RWPE2 (cell line): ENCODE results near the gene DTWD2.
"Not testable (repeated sequence)": the region's sequence is repeated elsewhere in the genome, so short reads cannot be mapped to it uniquely, and the experiment has no call there.

Experiments
- ATAC-seq: fragments of 200-7000 bp; cut with Tn5 transposase; 3 replicates; pipeline ENCODE4 v1.9.1; 2021; ENCODE audit warnings: low read depth
- DNase-seq: peaks from one replicate; pipeline ENCODE4 v3.0.0-alpha.2; 2020; ENCODE audit warnings: low spot score
- H3K27ac ChIP-seq: fragments of 450-650 bp; 2 replicates; pipeline ENCODE4 v1.5.1; 2017; ENCODE audit warnings: mild to moderate bottlenecking; ENCODE audit not compliant: poor library complexity, severe bottlenecking
- H3K27me3 ChIP-seq: fragments of 250-450 bp; sonication (Bioruptor Pico); 2 replicates; pipeline ENCODE4 v1.5.1; 2021; ENCODE audit warnings: mild to moderate bottlenecking, moderate library complexity; ENCODE audit not compliant: insufficient read depth, poor library complexity, severe bottlenecking
- H3K36me3 ChIP-seq: fragments of 250-450 bp; sonication (Bioruptor Pico); 2 replicates; pipeline ENCODE4 v1.5.1; 2020; ENCODE audit warnings: low read depth, mild to moderate bottlenecking, moderate library complexity
- H3K4me1 ChIP-seq: fragments of 250-450 bp; sonication (Bioruptor Pico); 2 replicates; pipeline ENCODE4 v1.5.1; 2021; ENCODE audit warnings: mild to moderate bottlenecking, moderate library complexity; ENCODE audit not compliant: insufficient read depth, poor library complexity, severe bottlenecking
- H3K4me3 ChIP-seq: fragments of 250-450 bp; sonication (Bioruptor Pico); 2 replicates; pipeline ENCODE4 v1.5.1; 2021; ENCODE audit warnings: mild to moderate bottlenecking, moderate library complexity; ENCODE audit not compliant: severe bottlenecking
- H3K9me3 ChIP-seq: fragments of 250-450 bp; sonication (Bioruptor Pico); 2 replicates; pipeline ENCODE4 v1.5.1; 2021; ENCODE audit warnings: mild to moderate bottlenecking, moderate library complexity; ENCODE audit not compliant: severe bottlenecking
- CTCF ChIP-seq: fragments of 450-650 bp; IDR thresholded peaks from one replicate; pipeline ENCODE4 v1.5.1; 2017; ENCODE audit warnings: mild to moderate bottlenecking, moderate library complexity; ENCODE audit not compliant: poor library complexity, severe bottlenecking

The DTWD2 gene

DNA sequence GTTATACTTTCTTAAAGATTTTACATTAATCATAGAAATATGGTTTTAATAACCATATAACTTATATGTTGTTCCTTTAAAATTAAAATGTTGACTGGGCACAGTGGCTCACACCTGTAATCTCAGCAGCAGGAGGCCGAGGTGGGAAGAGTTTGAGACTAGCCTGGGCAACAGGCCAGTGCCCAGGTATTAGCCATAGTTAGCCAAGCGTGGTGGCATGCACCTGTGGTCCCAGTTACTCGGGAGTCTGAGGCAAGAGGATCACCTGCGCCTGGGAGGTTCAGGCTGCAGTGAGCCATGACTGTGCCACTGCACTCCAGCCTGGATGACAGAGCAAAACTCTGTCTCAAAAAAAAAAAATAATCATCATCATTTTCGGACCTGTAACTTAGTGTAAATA, 133.5 kb downstream of the DTWD2 start:
- Histone ChIP-seq H3K4me3 (no peak overlapping the region), H3K27me3 (no peaks in the 10 kb centered on the region), H3K36me3 (no peaks in the 10 kb centered on the region), H3K27ac (no peak overlapping the region), H3K9me3 (no peaks in the 10 kb centered on the region), H3K4me1 (peaks cover 4% of the 10 kb centered on the region)
- DNase-seq = no peak
- no peak for TF ChIP-seq CTCF
- ATAC-seq = no peak

- not testable (repeated sequence) for ATAC-seq, H3K4me3 ChIP-seq, H3K4me1 ChIP-seq, H3K9me3 ChIP-seq, DNase-seq, H3K27ac ChIP-seq, H3K27me3 ChIP-seq, H3K36me3 ChIP-seq
Observed at GRCh38 chr5:118851785-118852184, 136.6 kb downstream of the DTWD2 start.

DNA sequence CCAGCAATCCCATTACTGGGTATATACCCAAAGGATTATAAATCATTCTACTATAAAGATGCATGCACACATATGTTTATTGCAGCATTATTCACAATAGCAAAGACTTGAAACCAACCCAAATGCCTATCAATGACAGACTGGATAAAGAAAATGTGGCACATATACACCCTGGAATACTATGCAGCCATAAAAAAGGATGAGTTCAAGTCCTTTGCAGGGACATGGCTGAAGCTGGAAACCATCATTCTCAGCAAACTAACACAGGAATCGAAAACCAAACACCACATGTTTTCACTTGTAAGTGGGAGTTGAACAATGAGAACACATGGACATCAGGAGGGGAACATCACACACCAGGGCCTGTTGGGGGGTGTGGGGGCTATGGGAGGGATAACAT, 138.8 kb downstream of the DTWD2 start:
- H3K36me3 ChIP-seq, DNase-seq, H3K4me3 ChIP-seq, ATAC-seq, H3K4me1 ChIP-seq, H3K9me3 ChIP-seq, H3K27ac ChIP-seq, H3K27me3 ChIP-seq: not testable (repeated sequence)

- Histone ChIP-seq H3K9me3 (no peaks in the 10 kb centered on the region), H3K27me3 (no peaks in the 10 kb centered on the region), H3K4me3 (no peak overlapping the region), H3K4me1 (no peaks in the 10 kb centered on the region), H3K27ac (no peak overlapping the region), H3K36me3 (no peaks in the 10 kb centered on the region)
- DNase-seq (no peak), ATAC-seq (no peak)
- no peak for TF ChIP-seq CTCF
Observed at GRCh38 chr5:118844351-118844750, 144.0 kb downstream of the DTWD2 start.

- DNase-seq (no peak), ATAC-seq (no peak)
- TF ChIP-seq CTCF = no peak
- Histone ChIP-seq H3K27me3 (no peaks in the 10 kb centered on the region), H3K9me3 (no peaks in the 10 kb centered on the region), H3K4me1 (no peaks in the 10 kb centered on the region), H3K27ac (no peak overlapping the region), H3K36me3 (no peaks in the 10 kb centered on the region), H3K4me3 (no peak overlapping the region)
Observed at GRCh38 chr5:118834710-118835109, 153.6 kb downstream of the DTWD2 start.

GRCh38 chr5:118832974-118833373, 155.4 kb downstream of the DTWD2 start:
- H3K4me1 ChIP-seq = no peaks in the 10 kb centered on the region
- no peaks in the 10 kb centered on the region for H3K9me3 ChIP-seq
- ATAC-seq (no peak), DNase-seq (no peak)
- no peak overlapping the region for H3K27ac ChIP-seq
- H3K36me3 ChIP-seq = no peaks in the 10 kb centered on the region
- no peak overlapping the region for H3K4me3 ChIP-seq
- TF ChIP-seq CTCF = no peak
- no peaks in the 10 kb centered on the region for H3K27me3 ChIP-seq
